Tibial nerve (tissue), 4 donors: ENCODE measurements around the gene CASZ1. TPM values are rescaled to one million over a fixed set of nuclear protein-coding genes. Genes with fewer than 3 reads are reported as not detected.

Experiments
- DNase-seq, 2 donors: peaks; one replicate each; pipeline ENCODE4 v3.0.0-alpha.2; 2019; ENCODE audit warnings: low spot score in 2 of 2
- H3K27ac ChIP-seq, 4 donors: fragments of 200-600 bp; sonication (generic) in 3 of 4; one replicate each; pipeline ENCODE4 v1.5.1; 2017 to 2019; ENCODE audit warnings: mild to moderate bottlenecking in 1 of 4
- H3K27me3 ChIP-seq, 2 donors: fragments of 200-600 bp; sonication (generic) in 1 of 2; one replicate each; pipeline versions ENCODE4 v1.5.1 to v1.6.0; 2017 to 2019
- H3K36me3 ChIP-seq, 3 donors: fragments of 200-600 bp; sonication (generic); one replicate each; pipeline ENCODE4 v1.5.1; 2018 to 2019
- H3K4me1 ChIP-seq, 4 donors: fragments of 200-600 bp; sonication (generic) in 3 of 4; one replicate each; pipeline ENCODE4 v1.5.1; 2017 to 2019
- H3K4me3 ChIP-seq, 4 donors: fragments of 200-600 bp; sonication (generic) in 3 of 4; one replicate each; pipeline ENCODE4 v1.5.1; 2017 to 2019; ENCODE audit warnings: mild to moderate bottlenecking in 1 of 4, moderate library complexity in 1 of 4
- H3K9me3 ChIP-seq, 4 donors: fragments of 200-600 bp; sonication (generic) in 3 of 4; one replicate each; pipeline ENCODE4 v1.5.1; 2017 to 2019
- EP300 ChIP-seq, 2 donors: sonication (generic); formaldehyde crosslinking; IDR thresholded peaks; one replicate each; pipeline ENCODE4 v1.6.1; 2017; ENCODE audit warnings: antibody characterized with exemption in 2 of 2, mild to moderate bottlenecking in 1 of 2
- POLR2A ChIP-seq, 2 donors: fragments of 450-650 bp; IDR thresholded peaks; one replicate each; pipeline ENCODE4 v1.6.1; 2017; ENCODE audit warnings: antibody characterized with exemption in 2 of 2, mild to moderate bottlenecking in 2 of 2, moderate library complexity in 2 of 2
- WGBS, 2 donors: methylation state at CpG; one replicate each; pipeline ENCODE4 v1.1.5; 2018; 5-methylcytosine and 5-hydroxymethylcytosine counted together
- total RNA-seq, 4 donors: library from RNA; depleted of rRNA; stranded (reverse); fragments of >200 nt; gene quantifications; one replicate each; pipeline ENCODE4 v1.1.0, GENCODE V29; 2016
- TF ChIP-seq, protein P1 (sequence below), 5 experiments: fragments of 200-600 bp in 3 of 5; fragments of 450-650 bp in 2 of 5; sonication (generic) in 3 of 5; IDR thresholded peaks; one replicate each; pipeline ENCODE4 v1.5.1; 2016 to 2019; ENCODE audit warnings: antibody characterized with exemption in 5 of 5, mild to moderate bottlenecking in 3 of 5, moderate library complexity in 2 of 5

CASZ1 gene
- total RNA-seq, 4 donors from 2014 or later, result 1.7 to 7.5 (median 5.1) TPM

- no peaks in the 10 kb centered on the region for H3K9me3 ChIP-seq
- peaks cover 0 to 24% (median 3%) of the 10 kb centered on the region in 4 donors for H3K4me1 ChIP-seq
- no peak overlapping the region for H3K4me3 ChIP-seq
- H3K36me3 ChIP-seq, result peaks cover 0 to 11% (median 0%) of the 10 kb centered on the region in 3 donors
- H3K27me3 ChIP-seq, result no peaks in the 10 kb centered on the region
- no peak overlapping the region for H3K27ac ChIP-seq
- no peak for TF ChIP-seq POLR2A (IDR thresholded peaks at IDR 0.05)
- TF ChIP-seq EP300 (IDR thresholded peaks at IDR 0.05), result no peak
- TF ChIP-seq, protein P1, sequence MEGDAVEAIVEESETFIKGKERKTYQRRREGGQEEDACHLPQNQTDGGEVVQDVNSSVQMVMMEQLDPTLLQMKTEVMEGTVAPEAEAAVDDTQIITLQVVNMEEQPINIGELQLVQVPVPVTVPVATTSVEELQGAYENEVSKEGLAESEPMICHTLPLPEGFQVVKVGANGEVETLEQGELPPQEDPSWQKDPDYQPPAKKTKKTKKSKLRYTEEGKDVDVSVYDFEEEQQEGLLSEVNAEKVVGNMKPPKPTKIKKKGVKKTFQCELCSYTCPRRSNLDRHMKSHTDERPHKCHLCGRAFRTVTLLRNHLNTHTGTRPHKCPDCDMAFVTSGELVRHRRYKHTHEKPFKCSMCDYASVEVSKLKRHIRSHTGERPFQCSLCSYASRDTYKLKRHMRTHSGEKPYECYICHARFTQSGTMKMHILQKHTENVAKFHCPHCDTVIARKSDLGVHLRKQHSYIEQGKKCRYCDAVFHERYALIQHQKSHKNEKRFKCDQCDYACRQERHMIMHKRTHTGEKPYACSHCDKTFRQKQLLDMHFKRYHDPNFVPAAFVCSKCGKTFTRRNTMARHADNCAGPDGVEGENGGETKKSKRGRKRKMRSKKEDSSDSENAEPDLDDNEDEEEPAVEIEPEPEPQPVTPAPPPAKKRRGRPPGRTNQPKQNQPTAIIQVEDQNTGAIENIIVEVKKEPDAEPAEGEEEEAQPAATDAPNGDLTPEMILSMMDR (IDR thresholded peaks at IDR 0.05), result no peak
- 69 to 82% methylated on average over 6 of the region's 6 CpGs for WGBS, 2 donors
- no peak for DNase-seq
Measured at GRCh38 chr1:10598389-10598702, 198.1 kb downstream of the CASZ1 start.

DNA sequence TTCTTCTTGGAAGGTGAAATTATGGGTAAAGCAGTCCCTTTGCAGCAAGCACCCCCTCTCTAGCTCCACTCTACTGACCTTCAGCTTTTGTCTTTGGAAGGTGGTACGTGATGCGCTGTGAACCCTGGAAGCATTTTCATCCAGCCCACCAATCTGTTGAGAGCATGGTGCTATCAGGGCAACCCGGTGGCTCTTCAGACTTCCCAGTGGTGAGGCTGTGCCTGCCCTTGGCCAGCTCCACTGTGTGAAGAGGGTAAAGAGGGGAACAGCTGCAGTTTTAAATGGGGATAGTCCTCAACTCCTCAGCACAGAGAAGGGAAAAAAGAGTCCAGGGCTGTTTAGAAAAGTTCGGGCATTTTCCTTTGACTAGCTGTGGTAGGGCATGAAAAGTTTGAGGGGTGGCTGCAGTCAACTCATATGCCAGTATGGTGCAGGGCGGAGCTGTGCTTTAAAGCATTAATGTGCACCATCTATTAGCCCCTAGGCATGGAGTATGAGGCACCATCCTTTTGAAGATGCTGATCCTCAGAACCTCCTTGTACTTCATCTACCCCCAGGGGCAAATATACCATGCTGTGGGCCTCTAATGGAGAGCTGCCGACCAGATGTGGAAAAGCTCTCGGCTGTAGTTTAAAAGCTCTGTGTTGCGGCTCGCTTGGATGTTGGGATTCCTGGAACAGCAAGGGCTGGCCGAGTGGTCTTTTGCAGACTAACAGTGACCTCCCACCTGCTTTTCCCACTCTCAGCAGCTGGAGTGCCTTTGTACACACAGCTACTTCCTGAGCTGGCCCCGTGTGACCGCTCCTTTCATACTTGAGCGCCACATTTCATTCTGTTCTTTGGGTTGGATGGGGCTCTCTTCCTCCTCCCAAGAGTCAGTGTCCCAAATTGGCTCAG, 198.7 kb downstream of the CASZ1 start:
- H3K9me3 ChIP-seq, result no peaks in the 10 kb centered on the region
- peaks cover 0 to 11% (median 0%) of the 10 kb centered on the region in 3 donors for H3K36me3 ChIP-seq
- WGBS, 2 donors, result 87 to 90% methylated on average over 13 of the region's 13 CpGs
- TF ChIP-seq, protein P1 (IDR thresholded peaks at IDR 0.05), result no peak
- TF ChIP-seq EP300 (IDR thresholded peaks at IDR 0.05) (no peak), POLR2A (IDR thresholded peaks at IDR 0.05) (no peak)
- H3K4me1 ChIP-seq, result peaks cover 0 to 24% (median 3%) of the 10 kb centered on the region in 4 donors
- no peak for DNase-seq
- H3K27me3 ChIP-seq, result no peaks in the 10 kb centered on the region
- H3K27ac ChIP-seq, result no peak overlapping the region
- H3K4me3 ChIP-seq, result no peak overlapping the region

GRCh38 chr1:10596780-10597179, 199.7 kb downstream of the CASZ1 start:
- DNase-seq, result no peak
- TF ChIP-seq EP300 (IDR thresholded peaks at IDR 0.05) (no peak), POLR2A (IDR thresholded peaks at IDR 0.05) (no peak)
- no peak overlapping the region for H3K4me3 ChIP-seq
- H3K36me3 ChIP-seq, result peaks cover 0 to 10% (median 0%) of the 10 kb centered on the region in 3 donors
- H3K9me3 ChIP-seq, result no peaks in the 10 kb centered on the region
- WGBS, 2 donors, result 34 to 44% methylated on average over 6 of the region's 6 CpGs
- H3K27ac ChIP-seq, result no peak overlapping the region
- peaks cover 0 to 24% (median 3%) of the 10 kb centered on the region in 4 donors for H3K4me1 ChIP-seq
- no peaks in the 10 kb centered on the region for H3K27me3 ChIP-seq

DNA sequence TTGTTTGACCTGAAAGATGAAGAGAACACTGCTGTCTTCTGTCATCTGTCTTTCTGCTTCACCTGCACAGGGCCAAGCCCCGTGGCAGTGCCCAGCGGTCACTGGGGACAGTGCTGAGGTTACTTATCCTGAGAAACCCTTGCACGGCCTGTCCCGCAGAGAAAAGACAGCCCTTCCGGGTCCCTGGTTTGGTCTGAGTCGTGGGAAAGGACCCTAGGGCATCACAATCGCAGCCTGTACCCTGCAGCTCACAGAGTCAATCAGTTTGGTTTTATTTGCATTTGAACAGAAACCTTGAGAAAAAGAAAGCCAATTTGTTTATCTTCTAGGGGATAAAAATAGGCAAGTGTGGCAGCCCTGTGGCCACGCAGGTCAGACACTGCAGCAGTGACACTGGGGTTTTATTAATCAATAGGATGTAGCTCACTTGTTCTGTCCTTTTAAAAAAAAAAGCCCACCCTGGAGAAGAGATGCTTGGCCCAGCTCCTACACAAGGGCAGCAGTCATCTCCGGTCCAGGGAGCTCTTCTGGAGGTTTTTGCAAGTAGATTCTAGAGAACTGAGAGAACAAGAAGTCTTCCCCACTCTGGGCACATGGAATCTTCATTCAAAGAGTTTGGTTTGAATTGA, 201.7 kb downstream of the CASZ1 start:
- Histone ChIP-seq H3K4me3 (no peak overlapping the region), H3K9me3 (no peaks in the 10 kb centered on the region), H3K4me1 (peaks cover 0 to 24% (median 3%) of the 10 kb centered on the region in 4 donors), H3K27ac (no peak overlapping the region), H3K36me3 (no peaks in the 10 kb centered on the region), H3K27me3 (no peaks in the 10 kb centered on the region)
- DNase-seq, result no peak
- TF ChIP-seq EP300 (IDR thresholded peaks at IDR 0.05) (no peak), POLR2A (IDR thresholded peaks at IDR 0.05) (no peak)
- TF ChIP-seq, protein P1 (IDR thresholded peaks at IDR 0.05), result no peak
- 86 to 87% methylated on average over 9 of the region's 9 CpGs for WGBS, 2 donors

- no peaks in the 10 kb centered on the region for H3K36me3 ChIP-seq
- H3K27ac ChIP-seq, result no peak overlapping the region
- H3K4me3 ChIP-seq, result no peak overlapping the region
- no peaks in the 10 kb centered on the region for H3K9me3 ChIP-seq
- peaks cover 0 to 24% (median 3%) of the 10 kb centered on the region in 4 donors for H3K4me1 ChIP-seq
- 81% methylated on average over 11 of the region's 11 CpGs for WGBS, 2 donors
- TF ChIP-seq EP300 (IDR thresholded peaks at IDR 0.05) (no peak), POLR2A (IDR thresholded peaks at IDR 0.05) (no peak)
- TF ChIP-seq, protein P1 (IDR thresholded peaks at IDR 0.05), result no peak
- DNase-seq, result no peak
- H3K27me3 ChIP-seq, result no peaks in the 10 kb centered on the region
Measured at GRCh38 chr1:10593750-10594149, 202.7 kb downstream of the CASZ1 start.
